Pancreas (tissue), 10 donors: ENCODE data around the gene MRPS16. TPM values are rescaled to one million over a fixed set of nuclear protein-coding genes. Genes with fewer than 3 reads are reported as not detected.

Experiments used
- ATAC-seq, 4 donors: fragments of 200-7000 bp; cut with Tn5 transposase; one replicate each; pipeline versions ENCODE4 v1.8.0 to v1.9.1; 2020; ENCODE audit warnings: mild to moderate bottlenecking in 4 of 4, moderate library complexity in 4 of 4
- DNase-seq, 6 donors: peaks; one replicate each; pipeline ENCODE4 v3.0.0-alpha.2; 2020
- FAIRE-seq: peaks from 2 replicates; lab custom pipeline; 2012; peaks lifted over from hg19 to GRCh38; lab: Jason Lieb, UNC
- H3K27ac ChIP-seq, 4 donors: fragments of 200-600 bp; sonication (generic); 1 replicate in 3 of 4; 2 replicates in 1 of 4; pipeline versions ENCODE4 v1.5.0 to v1.8.0; 2020
- H3K27me3 ChIP-seq, 4 donors: fragments of 200-600 bp; one replicate each; pipeline ENCODE4 v1.8.0; 2021
- H3K36me3 ChIP-seq, 3 donors: fragments of 200-600 bp; sonication (generic) in 1 of 3; one replicate each; pipeline versions ENCODE4 v1.5.0 to v1.8.0; 2020 to 2021
- H3K4me1 ChIP-seq, 3 donors: fragments of 200-600 bp; one replicate each; pipeline ENCODE4 v1.8.0; 2021
- H3K4me3 ChIP-seq, 4 donors: fragments of 200-600 bp; sonication (generic) in 2 of 4; one replicate each; pipeline versions ENCODE4 v1.5.0 to v1.8.0; 2020 to 2021
- H3K9me3 ChIP-seq, 4 donors: fragments of 200-600 bp; one replicate each; pipeline ENCODE4 v1.8.0; 2021
- WGBS, 2 donors: extraction: QIAGEN DNeasy Blood & Tissue Kit; methylation state at CpG; one replicate each; pipeline ENCODE4 v1.1.7; 2013; 5-methylcytosine and 5-hydroxymethylcytosine counted together
- intact Hi-C, 3 donors: fragments of 100-400 bp; cut with DNase I; formaldehyde crosslinking; loops; one replicate each; pipeline versions ENCODE4 v1.11.1 to v1.14.2; 2022
- polyA plus RNA-seq, 2 donors: library from polyadenylated mRNA; stranded (reverse); fragments of 200-250 nt; gene quantifications; one replicate each; pipeline ENCODE4 v1.2.3, GENCODE V29; 2013
- total RNA-seq, 6 donors: library from RNA; stranded (reverse); fragmentation: NEBNext Ultra II Directional in 4 of 6; extraction: Animal tissue kit (Norgen Biotek cat#: 25700) in 4 of 6; gene quantifications; one replicate each; pipeline versions ENCODE4 v1.2.1 to v1.2.4, GENCODE V29; 2021 to 2023
- TF ChIP-seq, protein P1 (sequence below), 4 donors: fragments of 200-600 bp; sonication (generic) in 3 of 4; IDR thresholded peaks; one replicate each; pipeline versions ENCODE4 v1.5.0 to v1.8.0; 2021; ENCODE audit warnings: antibody characterized with exemption in 4 of 4
- donor health status: healthy with polysubstance abuse.
- donor health status: DM: no; HTN: no; CAD: no; lungs with moderate emphysema.
- donor health status: DM: no; HTN: no; CAD: no.
- donor health status: control.
- donor health status: control.
- donor health status: Bipolar disorder and iron deficiency.
- donor health status: DM: yes; HTN: yes; CAD: no.
- donor health status: DM: no; HTN: no; CAD: no.
- donor health status: DM: no; HTN: no; CAD: no.
- donor health status: DM: yes; HTN: yes; CAD: no.

MRPS16 gene
- total RNA-seq (10 to 100 TPM; 24.1 to 46.0 (median 42.9) TPM), polyA plus RNA-seq (10 to 100 TPM; 25.6 to 34.2 TPM)

- intact Hi-C loops: no loop called here
- no peaks in the 10 kb centered on the region for H3K9me3 ChIP-seq
- DNase-seq (peak; percentile 88 to 95 (median 93)), FAIRE-seq (peak; percentile 64), ATAC-seq (peak; percentile 97 to 99 (median 98))
- peak within 1 kb of the TSS; percentile 58 to 98 (median 79) for H3K4me3 ChIP-seq
- WGBS, 2 donors: 0% methylated on average over 51 of the region's 51 CpGs
- H3K36me3 ChIP-seq: no peaks in the 10 kb centered on the region
- TF ChIP-seq, protein P1, sequence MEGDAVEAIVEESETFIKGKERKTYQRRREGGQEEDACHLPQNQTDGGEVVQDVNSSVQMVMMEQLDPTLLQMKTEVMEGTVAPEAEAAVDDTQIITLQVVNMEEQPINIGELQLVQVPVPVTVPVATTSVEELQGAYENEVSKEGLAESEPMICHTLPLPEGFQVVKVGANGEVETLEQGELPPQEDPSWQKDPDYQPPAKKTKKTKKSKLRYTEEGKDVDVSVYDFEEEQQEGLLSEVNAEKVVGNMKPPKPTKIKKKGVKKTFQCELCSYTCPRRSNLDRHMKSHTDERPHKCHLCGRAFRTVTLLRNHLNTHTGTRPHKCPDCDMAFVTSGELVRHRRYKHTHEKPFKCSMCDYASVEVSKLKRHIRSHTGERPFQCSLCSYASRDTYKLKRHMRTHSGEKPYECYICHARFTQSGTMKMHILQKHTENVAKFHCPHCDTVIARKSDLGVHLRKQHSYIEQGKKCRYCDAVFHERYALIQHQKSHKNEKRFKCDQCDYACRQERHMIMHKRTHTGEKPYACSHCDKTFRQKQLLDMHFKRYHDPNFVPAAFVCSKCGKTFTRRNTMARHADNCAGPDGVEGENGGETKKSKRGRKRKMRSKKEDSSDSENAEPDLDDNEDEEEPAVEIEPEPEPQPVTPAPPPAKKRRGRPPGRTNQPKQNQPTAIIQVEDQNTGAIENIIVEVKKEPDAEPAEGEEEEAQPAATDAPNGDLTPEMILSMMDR (IDR thresholded peaks at IDR 0.05): no peak
- H3K27me3 ChIP-seq: no peaks in the 10 kb centered on the region
- H3K4me1 ChIP-seq: peaks cover 0 to 21% (median 10%) of the 10 kb centered on the region in 3 donors
- H3K27ac ChIP-seq: peak within 1 kb of the TSS; percentile 53 to 86 (median 82)
These were observed at the start of gene MRPS16 for GRCh38 chr10:73252445-73253224. MRPS16 (minus strand) TSS chr10:73252644; CDS start chr10:73252482, 162 bp downstream.

DNA sequence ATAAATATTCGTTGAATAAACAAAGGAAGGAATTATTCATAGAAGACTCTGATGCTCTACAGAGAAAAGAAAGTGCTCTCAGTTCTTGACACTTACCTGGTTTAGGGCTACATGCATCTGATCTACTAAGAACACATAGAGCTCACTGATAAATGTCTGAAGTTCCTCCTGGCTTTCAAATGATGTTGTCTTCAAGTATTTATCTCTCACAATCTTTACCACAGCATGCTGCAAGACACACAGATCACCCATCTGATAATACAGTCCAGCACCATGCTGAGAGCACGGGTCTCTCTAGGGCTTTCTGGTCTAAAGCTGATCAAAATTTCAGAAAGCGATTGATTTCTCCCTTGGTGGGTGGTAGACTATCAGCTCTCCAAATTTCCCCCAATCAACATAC, 44.5 kb upstream of the MRPS16 start:
- no peak for DNase-seq
- H3K27me3 ChIP-seq: no peaks in the 10 kb centered on the region
- no peaks in the 10 kb centered on the region for H3K36me3 ChIP-seq
- no peak overlapping the region for H3K4me3 ChIP-seq
- 76 to 77% methylated on average over 3 of the region's 3 CpGs for WGBS, 2 donors
- TF ChIP-seq, protein P1 (IDR thresholded peaks at IDR 0.05): no peak
- H3K4me1 ChIP-seq: no peaks in the 10 kb centered on the region
- no peak for FAIRE-seq
- no peaks in the 10 kb centered on the region for H3K9me3 ChIP-seq
- intact Hi-C loops: no loop called here
- no peak for ATAC-seq
- no peak overlapping the region for H3K27ac ChIP-seq

GRCh38 chr10:73293461-73293860, 41.0 kb upstream of the MRPS16 start:
- Histone ChIP-seq H3K4me3 (no peak overlapping the region), H3K9me3 (no peaks in the 10 kb centered on the region), H3K4me1 (no peaks in the 10 kb centered on the region), H3K27me3 (no peaks in the 10 kb centered on the region), H3K27ac (no peak overlapping the region), H3K36me3 (no peaks in the 10 kb centered on the region)
- ATAC-seq (no peak), DNase-seq (no peak), FAIRE-seq (no peak)
- TF ChIP-seq, protein P1 (IDR thresholded peaks at IDR 0.05): no peak
- WGBS, 2 donors: 76 to 89% methylated on average over 3 of the region's 3 CpGs
- intact Hi-C loops: no loop called here

- whole genome bisulfite sequencing, 2 donors: 96 to 98% methylated on average over 1 of the region's 1 CpG
These were observed 37.5 kb upstream of the MRPS16 start for GRCh38 chr10:73289958-73290357.

More at GRCh38 chr10:73289958-73290357, 37.5 kb upstream of the MRPS16 start:
- Histone ChIP-seq H3K9me3 (no peaks in the 10 kb centered on the region), H3K4me3 (no peak overlapping the region), H3K27me3 (no peaks in the 10 kb centered on the region), H3K4me1 (no peaks in the 10 kb centered on the region), H3K36me3 (no peaks in the 10 kb centered on the region), H3K27ac (no peak overlapping the region)
- ATAC-seq (no peak), DNase-seq (no peak), FAIRE-seq (no peak)
- intact Hi-C loops: no loop called here
- TF ChIP-seq, protein P1 (IDR thresholded peaks at IDR 0.05): no peak
